Activated CD4-positive, alpha-beta T cell treated with anti-CD3 and anti-CD28 coated beads, Interleukin-2, amount 50 U/mL, for 1 hour (primary cell): ENCODE measurements around the gene CDYL.

ENCODE experiments used
- DNase-seq: peaks from one replicate; pipeline ENCODE4 v3.0.0-alpha.2; 2020

Gene CDYL

DNA sequence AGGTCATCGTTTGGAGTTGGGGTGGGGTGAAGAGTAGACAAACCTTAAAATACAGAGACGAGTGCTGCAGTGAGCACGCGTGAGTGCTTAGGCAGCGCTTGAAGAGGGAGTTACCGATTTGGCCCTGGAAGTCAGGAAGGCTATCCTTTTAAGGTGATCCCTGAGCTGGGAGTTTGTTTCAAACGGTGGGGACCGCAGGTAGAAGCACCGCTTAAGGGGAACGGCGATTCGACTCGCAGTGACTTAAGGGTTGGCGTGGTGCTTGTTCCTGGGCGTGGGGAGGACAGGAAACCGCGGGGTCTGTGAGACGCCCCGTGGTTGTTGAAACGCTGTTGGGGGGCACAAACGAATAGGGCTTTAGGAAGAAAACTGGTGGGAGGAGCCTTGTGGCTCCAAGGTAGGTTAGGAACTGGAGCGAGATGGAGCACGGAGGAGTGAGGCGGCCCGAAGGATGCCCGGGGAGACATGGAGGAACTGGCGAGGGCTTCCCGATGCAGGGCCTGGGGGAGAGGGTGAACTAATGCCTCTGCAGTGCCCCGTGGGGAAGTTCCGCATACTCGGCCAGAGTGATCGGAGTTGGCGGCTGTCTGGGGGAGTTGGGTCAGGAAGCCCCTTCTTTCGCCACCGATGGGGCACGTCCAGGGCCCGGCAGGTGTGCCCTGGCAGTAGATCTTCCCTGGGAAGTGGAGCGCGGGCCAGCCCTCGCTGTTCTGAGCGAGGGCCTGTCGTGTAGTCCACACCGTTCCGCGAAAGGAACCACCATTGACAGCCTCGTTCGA, 1.3 kb upstream of the CDYL start:
- peak; percentile 22 for DNase-seq

DNA sequence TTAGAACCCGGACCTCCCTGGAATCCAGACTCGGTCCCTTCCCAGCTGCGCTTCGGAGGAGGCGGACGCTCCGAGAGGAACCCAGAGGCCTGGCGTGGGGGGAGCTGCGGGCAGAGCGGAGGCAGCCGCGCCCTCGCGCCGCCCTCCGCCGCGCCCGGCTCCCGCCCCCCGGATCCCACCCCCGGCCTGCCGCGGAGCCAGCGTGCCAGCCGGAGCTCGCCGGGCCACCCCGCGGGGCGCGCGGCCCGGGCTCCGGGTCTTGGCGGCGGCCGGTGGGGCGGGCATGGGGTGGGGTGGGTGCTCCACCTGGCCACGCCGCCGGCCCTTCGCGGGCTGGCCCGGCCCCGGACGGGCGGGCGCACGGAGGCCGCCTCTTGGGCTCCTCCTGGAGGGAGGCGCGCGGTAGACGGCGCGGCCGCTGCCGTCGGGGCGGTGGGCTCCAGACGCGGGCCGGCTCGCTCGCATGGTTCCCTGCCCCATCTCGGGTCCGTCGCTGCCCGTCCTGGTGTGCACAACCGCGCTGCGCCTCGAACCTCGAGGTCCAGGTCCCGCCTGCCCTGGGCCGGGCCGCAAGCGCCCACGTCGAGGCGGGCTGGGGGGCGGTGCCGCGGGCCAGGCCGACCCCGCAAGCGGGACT, 592 bp upstream of the CDYL start:
- DNase-seq: peak; percentile 60

GRCh38 chr6:4776493-4777393, 539 bp downstream of the CDYL start:
- DNase-seq: peak; percentile 7

GRCh38 chr6:4777394-4777935, 1.3 kb downstream of the CDYL start:
- DNase-seq: no peak

DNA sequence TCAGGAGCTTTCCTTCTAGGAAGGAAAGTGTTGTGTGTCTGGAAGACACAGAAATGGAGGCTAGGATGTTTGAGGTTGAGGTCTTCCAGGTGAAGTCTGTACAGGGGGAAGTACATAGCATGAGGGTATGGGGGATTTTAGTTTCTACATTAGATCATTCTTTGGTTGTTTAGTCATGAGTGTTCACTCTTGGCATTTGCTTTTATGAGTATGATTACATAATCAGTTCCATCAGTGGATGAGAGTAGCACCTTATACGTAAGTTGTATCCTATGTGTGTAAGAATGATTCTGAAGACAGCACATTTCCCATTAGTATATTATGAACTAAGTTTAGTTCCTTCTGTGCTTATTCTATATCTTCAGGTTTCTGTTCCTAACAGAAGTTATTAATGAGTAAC, 1.9 kb downstream of the CDYL start:
- DNase-seq: no peak

DNA sequence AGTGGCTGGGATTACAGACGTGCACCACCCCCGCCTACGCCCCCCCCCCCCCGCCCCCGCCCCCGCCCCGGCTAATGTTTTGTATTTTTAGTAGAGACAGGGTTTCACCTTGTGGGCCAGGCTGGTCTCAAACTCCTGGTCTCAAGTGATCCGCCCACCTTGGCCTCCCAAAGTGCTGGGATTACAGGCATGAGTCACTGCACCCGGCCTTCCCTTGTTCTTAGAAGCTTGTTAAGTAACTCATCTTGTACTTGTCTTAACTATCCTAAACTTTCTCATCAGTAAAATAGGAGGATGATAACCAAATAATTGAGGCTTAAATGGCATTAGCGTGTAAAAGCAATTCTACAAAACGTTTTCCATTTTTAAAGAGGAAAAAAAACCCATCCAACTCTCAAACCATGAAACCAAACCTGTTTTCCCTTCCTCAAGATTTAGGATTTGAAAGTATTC, 4.2 kb downstream of the CDYL start:
- no peak for DNase-seq

- DNase-seq: no peak
These were observed 5.2 kb downstream of the CDYL start for GRCh38 chr6:4781426-4781825.

DNA sequence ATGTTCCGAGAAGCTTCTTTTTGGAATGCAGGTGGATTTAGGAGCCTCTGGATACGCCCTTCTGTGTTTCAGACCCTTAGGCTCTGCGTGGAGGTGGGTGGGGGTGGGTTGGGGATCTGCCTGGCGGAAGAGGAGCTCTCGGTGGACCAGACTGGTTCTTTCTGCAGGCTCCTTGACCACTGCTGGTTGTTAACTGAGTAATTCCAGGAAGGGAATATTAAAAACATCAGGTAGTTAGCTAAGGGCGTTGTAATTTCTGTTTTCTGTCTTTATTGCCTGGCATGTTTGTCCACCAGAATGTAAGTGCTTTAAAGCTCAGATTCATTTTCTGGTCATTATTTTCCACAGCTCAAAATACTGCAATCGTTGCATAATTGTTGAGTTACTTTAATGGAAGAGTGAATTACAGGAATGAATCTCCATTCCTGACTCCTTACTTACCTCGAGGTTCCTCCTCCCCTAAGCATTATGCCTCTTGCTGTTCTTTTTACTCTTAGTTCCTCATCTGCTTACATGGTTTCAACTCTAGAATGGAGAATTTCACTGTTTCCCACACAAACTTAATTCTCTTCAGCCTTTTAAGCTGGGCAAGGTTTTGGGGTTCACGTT, 5.9 kb downstream of the CDYL start:
- DNase-seq: no peak

GRCh38 chr6:4786996-4787395, 10.8 kb downstream of the CDYL start:
- no peak for DNase-seq

DNA sequence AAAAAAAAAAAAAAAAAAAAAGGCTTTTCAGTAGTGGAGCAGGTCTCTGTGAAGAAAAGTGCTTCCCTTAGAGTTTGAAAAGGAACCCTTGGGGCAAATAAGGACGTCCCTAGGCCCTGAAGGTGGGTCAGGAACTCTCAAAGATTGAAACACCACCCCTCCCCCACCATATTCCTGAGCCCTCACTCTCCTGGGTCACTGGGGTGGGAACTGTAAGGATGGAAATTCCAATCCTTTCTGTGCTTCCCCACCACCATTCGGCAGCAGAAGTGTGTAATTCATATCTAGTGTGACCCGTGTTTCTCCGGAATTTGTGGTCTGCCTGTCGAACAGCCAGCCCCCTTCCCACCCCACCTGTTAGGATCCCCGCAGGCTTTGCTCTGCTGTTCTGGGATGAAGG, 12.3 kb downstream of the CDYL start:
- no peak for DNase-seq

DNA sequence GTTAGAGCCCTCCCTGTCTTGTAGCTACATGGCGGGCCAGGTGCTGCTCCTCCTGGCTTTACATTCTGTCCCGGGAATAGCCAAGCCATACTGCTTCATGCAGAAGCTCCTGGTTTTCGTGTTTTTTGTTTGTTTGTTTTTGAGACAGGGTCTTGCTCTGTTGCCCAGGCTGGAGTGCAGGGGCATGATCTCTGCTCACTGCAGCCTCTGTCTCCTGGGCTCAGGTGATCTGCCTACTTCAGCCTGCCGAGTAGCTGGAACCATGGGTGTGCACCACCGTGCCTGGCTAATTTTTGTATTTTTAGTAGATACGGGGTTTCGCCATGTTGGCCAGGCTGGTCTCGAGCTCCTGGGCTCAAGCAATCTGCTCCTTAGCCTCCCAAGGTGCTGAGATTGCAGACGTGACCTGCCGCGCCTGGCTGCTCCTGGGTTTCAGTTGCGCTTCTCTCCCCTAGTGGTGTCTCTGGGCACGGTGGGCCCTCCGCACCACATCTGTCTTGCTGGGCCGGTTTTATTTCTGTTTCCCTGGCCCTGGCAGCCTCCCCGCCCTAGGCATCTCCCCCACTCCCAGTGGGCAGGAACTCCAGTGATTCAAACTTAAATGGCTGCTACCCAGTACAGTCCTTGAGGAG, 12.9 kb downstream of the CDYL start:
- DNase-seq: no peak

- no peak for DNase-seq
These were observed 14.1 kb downstream of the CDYL start for GRCh38 chr6:4790158-4790899.

DNA sequence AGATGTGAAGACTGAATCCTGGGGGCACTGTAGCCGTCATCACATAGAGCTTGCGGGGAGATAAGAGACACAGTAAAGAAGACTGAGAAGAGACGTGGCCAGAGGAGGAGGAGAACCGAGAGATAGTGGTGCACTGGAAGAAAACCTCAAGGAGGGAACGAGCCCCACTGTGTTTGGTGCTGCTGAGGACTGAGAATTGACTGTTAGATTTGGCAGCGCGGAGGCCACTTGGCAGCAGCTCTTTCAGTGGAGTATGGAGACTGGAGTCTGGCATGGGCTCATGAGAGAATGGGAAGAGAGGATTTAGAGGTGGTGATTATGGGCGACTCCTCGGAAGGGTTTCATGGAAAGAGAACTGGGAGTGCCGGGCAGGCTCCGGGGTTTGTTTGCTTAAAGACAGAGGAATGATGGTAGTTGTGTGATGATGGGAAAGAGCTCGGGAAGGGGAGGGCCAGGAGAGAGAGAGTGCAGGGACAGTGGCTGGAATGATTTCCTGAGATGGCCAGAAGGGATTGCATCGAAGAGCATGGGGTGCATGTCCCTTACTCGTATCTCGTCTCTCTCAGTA, 18.0 kb downstream of the CDYL start:
- DNase-seq: no peak

GRCh38 chr6:4797587-4797986, 21.4 kb downstream of the CDYL start:
- DNase-seq: no peak

- no peak for DNase-seq
These were observed 23.7 kb downstream of the CDYL start for GRCh38 chr6:4799912-4800311.

DNA sequence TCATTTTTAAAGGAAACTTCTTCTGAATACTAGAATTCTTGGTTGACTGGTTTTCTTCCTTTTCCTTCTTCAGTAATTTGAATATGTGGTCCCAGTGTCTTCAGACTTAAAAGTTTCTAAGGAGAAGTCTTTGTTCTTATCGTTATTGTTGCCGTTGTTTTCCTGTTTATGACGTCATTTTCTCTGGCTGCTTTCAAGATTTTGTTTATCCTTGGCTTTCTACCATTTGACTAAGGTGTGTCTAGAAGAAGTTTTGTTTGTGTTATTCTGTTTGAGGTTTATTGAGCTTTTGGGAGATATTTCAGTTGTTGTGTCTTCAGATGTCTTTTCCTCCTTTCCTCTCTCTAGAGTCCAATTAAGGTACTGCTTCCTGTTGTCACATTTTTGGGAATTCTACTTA, 24.5 kb downstream of the CDYL start:
- no peak for DNase-seq

GRCh38 chr6:4801491-4802110, 25.4 kb downstream of the CDYL start:
- no peak for DNase-seq

GRCh38 chr6:4802312-4802935, 26.2 kb downstream of the CDYL start:
- no peak for DNase-seq

DNA sequence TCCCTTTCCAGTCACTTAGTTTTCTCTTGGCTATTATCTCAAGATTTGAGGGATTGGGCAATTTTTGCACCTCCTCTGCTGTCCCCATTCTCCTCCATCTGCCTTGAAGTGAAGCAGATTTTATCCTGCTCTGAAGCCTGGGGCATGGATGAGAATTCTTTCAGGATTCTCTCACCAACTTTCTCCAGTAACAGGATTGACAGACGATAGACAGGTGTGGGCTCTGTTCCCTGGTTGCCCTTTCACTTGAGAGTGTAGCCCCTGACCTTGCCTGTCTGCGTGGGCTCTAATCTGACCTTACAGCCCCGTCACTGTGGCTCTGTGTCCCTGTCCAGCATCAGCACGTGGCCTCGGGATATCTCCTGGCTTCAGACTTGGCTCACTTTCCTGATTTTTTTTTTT, 27.1 kb downstream of the CDYL start:
- DNase-seq: no peak

DNA sequence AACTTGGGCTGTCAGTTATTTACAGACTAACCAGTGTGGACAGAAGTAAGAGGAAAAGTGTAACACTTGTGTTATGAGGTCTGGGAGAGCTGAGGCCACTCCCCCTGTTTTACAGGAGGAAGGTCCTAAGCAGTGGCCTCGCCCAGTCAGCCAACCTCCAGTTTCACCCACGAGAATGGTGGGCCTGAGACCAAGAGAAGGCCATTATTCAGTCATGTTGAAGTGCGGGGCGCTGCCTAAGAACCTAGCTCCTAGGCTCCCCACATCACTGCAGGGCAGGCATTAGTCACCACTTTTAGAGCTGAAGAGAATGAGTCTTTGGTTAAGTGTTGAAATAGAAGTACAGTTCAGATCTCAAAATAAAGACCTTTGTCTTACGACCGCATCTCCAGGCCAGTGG, 27.9 kb downstream of the CDYL start:
- DNase-seq: no peak
